HG02678 (cell line): ENCODE measurements around the gene PRKN.
A peak's percentile ranks its signal among the peaks of the same experiment; 100 is the strongest.

Experiments
- ATAC-seq: cut with Tn5 transposase; IDR thresholded peaks from one replicate; pipeline ENCODE4 v1.9.1; 2021; ENCODE audit warnings: mild to moderate bottlenecking, moderate library complexity; ENCODE audit not compliant: unreplicated experiment

PRKN gene

DNA sequence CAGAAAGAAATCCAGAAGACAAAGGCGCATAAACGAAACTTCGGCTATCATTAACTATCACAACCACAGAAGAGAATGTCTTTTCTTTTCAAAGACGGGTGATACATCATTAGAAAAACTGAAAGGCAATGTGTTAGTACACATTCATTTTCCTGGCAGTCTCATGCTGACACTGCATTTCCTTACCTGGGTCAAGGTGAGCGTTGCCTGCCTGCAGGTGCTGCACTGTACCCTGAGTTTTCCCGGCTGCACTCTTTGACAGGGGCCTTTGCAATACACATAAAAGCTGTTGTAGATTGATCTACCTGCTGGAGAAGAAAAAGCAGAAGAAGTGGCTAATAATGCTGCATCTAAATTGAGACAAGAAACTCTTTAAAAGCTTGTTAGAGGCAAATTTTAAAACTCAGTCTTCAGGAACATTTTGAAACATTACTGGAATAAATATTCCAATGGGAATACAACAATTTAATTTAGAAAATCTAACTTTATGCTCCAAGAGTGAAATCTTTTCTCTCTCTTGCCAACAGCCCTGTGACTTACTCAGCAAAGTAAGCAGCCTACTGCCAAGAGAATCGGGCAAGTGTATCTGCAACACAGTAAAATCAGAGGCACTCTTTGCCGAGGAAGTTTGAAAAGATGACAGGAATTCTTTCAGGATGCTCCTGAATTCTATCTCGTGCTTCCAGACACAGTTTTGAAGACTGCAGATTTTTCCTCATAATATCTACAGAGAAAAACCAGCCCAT, 526.4 kb downstream of the PRKN start:
- ATAC-seq, result no peak

DNA sequence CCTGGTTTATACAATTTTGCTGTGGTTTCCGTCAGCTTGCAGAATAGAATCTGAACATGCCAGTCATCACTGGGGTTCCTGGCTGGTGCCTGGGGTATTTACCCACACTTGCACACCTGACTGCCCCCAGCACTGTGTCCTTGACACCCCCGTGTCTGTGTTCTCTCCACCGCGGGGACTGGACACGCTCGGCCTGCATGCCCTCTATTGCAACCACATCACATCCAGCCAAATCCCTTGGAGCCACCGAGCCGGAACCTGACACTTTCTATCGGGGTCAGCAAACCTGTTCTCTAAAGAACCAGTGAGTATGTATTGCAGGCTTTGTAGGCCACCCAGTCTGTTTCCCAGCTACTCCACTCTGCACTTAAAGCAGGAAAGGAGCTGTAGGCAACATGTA, 527.5 kb downstream of the PRKN start:
- no peak for ATAC-seq

DNA sequence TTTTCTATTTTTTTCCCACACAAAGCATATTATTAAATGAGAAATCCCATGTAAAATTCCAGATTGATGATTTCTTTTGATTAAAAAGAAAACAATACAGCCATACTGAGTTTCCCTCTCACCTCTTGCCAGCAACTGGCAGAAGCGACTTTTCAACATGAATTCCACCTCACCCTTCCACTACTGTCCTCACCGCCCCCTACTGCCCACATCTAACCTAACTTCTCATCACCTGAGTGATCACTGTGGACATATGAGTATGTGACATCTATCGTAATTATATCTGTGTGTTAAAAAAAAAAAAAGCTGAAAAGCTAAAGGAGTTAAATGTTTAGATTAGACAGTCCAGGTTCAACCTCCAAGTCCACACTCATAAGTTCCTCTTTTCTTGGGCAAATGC, 528.6 kb downstream of the PRKN start:
- ATAC-seq, result no peak

DNA sequence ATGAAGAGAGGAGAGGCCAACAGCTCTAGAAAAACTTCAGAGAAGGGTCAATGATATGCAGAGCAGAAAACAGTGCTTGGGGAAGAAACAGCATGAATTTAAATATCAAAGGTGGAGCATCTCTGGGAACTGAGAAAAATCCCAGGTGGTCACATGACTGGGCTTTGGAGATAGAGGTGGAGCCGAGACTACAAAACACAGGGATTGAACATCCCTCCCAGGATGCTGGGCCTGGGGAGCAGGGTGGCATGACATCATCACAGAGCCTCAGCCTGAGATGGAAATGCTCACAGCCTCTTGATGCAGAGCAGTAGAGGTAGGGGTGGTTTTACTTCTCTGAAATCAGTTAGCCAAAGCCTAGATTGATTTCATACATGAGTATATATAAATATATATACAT, 529.5 kb downstream of the PRKN start:
- no peak for ATAC-seq

DNA sequence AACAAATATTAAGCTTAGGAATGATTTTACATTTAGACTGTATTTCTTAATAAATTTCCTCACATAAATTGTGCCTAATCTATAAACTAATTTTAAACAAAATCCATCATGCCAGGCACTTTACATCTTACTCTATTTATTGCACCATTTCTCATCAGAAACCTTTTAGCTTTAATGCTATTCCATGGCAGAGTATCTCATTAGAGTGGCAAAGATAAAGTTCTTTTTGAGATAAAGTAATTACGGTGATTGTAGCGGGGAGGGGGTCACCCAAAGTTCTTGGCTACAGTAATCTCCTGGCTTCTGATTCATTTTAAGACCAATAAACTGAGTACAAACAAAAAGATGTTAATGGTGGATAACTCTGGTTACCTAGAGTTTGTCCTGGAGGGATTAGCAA, 532.1 kb downstream of the PRKN start:
- ATAC-seq, result no peak

DNA sequence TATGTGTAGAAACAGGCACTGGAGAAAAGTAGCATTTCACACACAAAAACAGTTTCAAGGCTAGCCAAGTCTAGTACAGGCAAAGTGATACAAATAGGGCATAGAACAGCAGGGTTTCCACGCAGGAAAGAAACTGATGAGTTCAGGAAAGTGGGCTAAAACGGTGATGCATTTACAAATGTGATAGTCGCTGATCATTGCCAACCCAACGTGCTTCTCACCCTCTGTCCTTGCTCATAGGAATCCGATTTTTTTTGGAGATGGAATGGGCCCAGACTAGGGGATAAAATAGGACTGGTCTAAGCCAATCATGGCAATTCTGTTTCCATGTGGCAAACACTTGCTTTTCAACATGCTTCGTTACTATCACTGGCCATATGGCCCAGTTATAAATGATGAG, 536.6 kb downstream of the PRKN start:
- no peak for ATAC-seq

DNA sequence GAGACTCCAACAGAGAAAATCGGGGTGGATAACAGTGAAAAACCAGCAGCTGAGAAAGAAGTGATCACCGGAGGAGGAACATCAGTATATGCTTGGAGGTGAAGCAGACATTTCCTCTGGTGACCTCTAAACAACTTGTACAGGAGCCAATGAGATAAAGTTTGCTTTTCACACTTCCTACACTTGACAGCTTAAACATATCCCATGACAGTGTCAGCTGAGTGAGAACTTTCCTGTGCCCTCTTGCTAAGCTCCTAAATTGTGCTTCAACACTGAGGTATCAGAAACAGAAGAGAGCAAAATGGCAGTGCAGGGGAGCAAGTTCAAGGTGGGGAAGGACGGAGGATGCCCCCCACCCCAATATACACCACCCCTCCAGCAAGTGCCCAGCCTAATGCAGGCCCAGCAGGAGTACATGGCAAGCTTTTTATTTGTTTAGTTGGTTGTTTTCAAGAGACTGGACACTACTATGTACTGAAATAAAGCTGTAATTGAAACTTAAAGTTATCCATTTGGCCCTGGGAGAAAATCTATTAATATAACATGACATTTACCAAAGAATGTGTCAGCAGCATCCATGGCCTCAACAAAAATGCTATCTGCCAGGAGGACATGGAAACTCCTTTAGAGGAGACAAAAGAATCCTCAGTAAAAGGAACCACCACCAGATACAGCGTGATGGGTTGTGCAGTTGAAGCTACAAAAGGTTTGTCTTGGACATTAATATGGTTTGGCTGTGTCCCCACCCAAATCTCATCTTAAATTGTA, 540.2 kb downstream of the PRKN start:
- ATAC-seq, result no peak

DNA sequence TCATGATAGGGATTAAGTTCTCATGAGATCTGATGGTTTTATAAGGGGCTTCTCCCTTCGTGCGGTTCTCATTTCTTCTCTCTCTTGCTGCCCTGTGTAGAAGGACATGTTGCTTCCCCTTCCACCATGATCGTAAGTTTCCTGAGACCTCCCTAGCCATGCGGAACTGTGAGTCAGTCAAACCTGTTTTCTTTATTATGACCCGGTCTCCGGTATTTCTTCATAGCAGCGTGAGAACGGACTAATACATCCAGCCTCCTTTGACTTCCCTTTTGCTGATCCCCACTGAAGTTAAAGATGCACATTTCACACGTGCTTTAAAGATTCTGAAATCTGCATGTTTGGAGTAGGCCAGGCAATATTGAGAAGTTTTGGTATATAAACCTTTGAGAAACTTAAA, 543.1 kb downstream of the PRKN start:
- ATAC-seq, result no peak

DNA sequence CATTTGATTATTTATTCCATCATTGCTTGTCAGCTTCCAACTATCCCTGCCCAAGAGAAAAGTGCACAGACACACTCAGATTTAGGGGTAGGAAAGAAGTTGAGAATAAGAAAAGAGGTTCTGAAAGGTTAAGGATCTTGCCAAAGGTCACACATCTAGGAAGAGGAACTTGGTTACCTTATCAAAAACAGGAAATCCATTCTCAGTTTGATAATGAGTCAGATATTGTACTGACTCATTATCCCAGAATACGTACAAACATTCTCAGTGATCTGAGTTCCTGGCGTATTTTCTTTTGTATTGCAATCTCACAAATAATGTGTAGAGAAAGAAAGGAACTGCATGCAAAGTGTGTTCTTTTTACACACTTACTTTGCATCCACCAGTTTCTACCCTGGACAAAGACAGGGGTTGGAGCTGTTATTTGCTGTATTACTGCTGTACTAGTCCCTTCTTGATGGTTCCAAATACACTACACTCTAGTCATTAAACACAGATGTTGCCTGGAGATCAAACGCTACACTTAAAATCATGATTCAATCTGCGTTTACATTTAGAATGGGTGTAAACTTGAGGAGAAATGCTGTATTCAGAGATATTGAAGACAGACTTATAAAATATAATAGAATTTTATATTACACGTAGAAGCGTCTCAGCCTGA, 545.7 kb downstream of the PRKN start:
- ATAC-seq, result no peak

DNA sequence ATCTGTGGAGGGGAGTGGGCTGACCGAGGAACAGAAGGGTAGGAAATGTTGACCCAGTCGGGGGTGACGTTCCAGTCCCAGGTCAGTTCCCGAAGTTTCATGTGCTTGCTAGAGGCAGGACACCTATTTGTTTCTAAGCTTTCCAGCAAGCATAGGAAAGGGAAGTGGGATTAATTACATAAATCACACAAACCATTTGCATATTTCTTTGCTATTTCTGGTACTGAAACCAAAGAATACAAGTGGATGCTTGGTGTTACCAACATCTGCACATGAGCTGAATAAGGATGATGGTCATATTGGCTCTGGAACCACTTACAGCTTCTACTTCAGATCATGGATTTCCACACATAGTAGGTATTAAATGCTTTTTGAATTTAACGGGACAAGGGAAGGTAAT, 546.5 kb downstream of the PRKN start:
- ATAC-seq, result no peak

DNA sequence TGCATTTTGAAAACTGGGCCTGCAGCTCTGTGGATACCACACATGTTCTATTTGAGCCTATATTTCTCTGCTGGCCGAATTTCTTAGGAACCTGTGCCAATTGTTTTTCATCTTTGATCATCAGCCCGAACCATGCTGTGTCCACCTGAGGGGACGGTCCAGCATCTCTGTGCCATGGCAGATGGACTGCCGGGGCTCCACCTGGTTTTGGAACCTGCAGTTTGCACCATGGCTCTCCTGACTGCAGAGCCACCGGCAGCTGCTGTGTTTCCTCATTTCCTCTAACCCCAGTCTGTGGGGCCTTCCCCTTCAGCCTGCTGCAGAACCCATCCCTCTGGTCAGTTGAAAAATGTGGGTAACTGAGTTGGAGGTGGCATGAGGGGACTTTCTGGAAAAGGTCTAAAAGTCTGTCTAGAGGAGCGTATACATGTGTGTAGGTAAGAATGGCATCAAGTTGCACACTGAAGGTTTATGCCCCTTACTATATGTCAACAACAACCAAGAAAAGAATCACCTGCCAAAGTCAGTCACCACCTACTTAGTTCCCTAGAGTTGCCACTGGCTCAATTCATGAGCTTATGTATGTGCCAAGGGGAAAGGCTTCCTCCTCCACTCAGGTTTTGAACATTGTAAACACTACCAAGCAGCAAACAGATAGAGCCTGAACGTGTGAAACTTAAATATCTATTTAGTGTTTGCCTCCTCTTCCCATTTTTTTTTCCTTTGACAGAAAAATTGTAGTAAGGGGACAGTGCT, 548.2 kb downstream of the PRKN start:
- no peak for ATAC-seq

DNA sequence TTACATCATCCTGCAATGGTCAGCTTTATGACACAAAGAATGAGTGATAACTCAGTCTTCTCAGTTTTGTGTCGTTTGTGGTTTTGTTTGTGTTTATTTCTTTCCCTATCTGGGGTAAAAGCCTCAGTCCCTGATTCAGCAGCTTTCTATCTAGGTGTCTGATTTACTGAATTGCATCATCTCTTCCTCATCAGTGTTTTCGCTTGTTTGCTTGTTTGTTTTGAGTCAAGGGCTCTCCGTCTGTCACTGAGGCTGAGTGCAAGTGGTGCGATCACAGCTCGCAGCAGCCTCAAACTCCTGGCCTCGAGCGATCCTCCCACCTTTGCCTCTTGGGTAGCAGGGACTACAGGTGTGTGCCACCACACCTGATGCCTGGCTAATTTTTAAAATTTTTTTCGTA, 548.9 kb downstream of the PRKN start:
- ATAC-seq, result no peak

DNA sequence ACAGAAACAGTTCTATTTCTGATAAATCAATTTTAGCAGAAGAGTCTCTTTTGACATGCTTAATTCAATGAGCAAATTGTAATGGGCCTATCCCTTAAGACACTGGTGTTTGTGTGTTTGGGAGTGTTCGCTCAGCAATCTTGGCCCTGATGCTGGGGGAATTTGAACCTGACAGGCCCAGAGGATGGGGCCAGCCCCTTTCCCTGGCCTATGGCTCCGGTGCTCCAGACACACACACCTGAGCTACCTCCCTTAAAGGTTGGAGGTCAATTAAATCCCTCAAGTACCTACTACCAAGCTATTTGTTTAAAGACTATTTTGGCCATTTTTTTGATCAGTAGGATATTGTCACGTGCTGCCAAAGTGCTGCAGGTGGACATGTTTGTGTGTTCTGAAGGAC, 549.3 kb downstream of the PRKN start:
- no peak for ATAC-seq

DNA sequence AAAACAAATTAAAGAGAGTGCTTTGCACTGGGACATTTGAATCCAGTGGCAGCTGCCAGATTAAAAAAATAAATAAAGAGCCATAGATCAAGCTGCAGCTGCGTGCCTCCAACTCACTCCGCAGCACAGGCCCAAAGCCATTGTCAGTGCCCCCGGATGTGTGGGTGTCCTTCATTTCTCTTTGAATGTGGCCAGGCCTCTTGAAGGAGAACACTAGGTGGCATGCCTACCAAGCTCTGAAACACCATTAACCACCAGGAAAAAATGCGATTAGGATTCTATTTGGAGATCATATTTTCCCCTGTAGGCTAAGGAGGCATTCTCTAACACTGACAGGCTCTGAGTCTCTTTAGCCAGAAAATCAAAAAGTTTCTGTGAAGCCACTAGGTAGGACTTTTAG, 549.8 kb downstream of the PRKN start:
- no peak for ATAC-seq

DNA sequence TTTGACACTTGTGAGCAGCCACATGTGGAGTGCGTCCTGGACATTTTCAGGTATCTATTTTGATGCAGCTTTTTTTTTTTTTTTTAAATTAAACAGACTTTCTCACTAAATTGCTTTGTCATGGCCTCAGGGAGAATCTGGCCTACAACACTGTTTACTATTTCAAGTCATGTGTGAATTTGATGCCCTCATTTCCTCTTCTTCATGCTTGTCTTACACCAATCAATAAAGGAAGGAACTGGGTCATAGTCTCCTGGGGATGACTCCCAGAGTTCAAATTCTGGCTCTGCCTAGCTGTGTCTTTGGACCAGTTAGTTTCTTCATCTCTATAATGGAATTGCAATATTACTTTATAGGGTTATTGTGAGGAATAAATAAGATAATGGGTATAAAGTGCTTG, 554.1 kb downstream of the PRKN start:
- ATAC-seq, result no peak

DNA sequence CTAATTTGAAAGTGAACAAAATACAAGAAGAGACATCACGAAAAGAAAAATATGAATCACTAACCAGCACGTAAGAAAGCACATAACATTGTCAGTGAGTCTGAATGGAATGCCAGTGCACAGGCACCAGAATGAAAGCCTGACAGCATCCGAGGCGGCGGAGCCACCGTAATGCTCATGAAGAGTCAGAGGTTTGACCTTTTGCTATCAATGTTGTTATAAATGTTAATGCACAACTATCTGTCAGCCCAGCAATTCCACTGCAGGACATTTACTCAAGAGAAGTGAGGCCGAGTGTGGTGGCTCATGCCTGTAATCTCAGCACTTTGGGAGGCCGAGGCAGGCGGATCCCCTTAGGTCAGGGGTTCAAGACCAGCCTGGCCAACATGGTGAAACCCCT, 562.1 kb downstream of the PRKN start:
- ATAC-seq, result no peak

DNA sequence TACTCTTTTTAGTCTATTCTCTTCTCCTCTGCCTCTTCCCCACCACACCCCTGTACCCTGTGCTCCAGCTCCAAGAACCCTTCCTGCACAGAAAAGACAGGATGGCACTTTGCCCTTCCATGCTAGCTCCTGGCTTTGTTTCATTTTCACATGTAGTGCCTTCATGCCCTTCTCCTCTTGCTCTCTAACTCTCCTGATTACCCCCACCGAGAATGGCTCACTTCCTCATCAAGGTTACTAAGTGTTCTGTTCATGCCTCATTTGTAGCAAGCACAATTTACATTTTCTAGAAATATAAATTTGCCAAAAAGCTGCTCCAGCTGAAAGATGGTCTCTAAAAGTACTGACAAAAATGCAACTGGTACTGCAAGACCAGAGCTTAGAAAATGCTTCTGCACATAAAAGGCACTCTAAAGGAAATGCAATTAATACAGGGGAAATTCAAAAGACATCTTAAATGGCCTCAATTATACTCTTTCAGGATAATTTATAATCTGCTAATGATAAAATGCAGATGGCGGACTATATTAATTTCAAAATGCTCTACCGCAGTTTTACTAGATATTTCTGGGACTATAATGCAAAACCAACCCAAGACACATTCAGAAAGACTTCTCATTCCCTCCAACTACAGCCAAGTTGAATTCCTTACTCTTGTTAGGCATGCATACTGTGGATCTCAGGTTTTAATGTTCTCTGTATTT, 570.2 kb downstream of the PRKN start:
- peak; percentile 84 for ATAC-seq

DNA sequence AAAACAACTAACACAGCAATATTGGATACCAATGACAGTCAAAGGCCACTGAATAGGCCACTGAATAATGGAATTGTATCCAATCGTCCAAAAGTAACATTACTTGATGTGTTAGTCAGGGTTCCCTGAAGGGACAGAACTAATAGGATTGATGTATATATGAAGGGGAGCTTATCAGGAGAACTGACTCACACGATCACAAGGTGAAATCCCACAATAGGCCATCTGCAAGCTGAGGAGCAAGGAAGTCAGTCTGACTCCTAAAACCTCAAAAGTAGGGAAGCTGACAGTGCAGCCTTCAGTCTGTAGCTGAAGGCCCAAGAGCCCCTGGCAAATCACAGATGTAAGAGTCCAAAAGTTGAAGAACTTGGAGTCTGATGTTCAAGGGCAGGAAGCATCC, 571.4 kb downstream of the PRKN start:
- ATAC-seq, result no peak

DNA sequence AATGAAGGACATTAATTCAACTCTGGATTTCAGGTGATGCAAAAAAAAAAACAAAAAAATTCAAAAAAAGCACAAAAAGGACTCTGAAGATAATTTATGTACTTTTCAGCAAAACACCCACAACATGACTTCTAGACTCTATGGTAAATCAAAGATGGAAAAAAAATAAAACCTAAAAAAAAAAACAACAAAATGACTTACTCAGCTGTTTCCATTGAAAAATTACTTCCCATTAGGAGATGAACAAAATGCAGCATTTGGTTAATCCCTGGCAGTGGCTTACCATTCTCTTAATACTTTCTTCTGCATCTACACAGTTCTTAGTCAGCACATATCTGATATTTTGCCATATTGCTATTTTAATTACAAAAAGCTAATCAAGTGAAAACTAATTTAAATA, 572.6 kb downstream of the PRKN start:
- no peak for ATAC-seq

DNA sequence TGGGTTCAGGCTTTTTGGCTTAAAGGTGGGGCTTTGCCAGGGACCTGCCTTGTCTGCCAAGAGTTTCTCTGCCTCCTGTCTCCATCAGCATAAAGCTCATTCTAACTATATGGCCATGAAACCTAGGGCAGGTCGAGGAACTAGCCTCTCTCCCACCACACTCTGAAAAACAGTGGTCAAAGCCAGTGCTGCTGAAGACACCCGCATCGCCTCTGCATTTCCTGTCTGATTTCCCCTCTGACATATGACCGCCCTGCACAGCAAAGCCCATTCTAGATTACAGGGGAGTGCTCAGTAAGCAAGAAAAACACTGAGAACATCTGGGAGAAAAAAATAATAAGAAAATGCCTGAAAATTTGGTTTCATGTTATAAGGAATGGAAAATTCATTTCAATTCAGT, 573.6 kb downstream of the PRKN start:
- ATAC-seq, result no peak

DNA sequence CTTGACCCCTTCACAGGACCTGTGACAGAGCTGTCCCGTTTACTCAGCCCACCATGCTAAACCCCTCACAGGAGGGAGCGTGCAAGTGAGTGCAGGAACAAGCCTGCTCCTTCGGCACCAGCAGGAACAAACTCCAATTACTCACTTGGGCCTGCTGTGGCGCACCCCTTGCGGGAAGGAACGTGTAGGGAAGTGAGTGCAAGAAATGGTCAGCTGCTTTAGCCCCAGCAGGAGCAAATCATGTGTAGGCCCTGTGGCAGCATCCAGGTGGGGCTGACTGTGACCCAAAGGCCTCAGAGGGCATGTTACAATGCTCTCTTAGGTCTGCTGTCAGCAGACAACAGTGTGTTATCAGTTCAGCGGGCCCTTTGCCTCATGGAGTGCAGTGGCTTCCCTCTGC, 574.4 kb downstream of the PRKN start:
- ATAC-seq, result no peak
